GF-D8 (cell line): ENCODE results near the gene HDAC7.

Experiments
- DNase-seq: peaks from one replicate; lab custom pipeline; 2025; lab: John Stamatoyannopoulos, UW

Gene HDAC7

DNA sequence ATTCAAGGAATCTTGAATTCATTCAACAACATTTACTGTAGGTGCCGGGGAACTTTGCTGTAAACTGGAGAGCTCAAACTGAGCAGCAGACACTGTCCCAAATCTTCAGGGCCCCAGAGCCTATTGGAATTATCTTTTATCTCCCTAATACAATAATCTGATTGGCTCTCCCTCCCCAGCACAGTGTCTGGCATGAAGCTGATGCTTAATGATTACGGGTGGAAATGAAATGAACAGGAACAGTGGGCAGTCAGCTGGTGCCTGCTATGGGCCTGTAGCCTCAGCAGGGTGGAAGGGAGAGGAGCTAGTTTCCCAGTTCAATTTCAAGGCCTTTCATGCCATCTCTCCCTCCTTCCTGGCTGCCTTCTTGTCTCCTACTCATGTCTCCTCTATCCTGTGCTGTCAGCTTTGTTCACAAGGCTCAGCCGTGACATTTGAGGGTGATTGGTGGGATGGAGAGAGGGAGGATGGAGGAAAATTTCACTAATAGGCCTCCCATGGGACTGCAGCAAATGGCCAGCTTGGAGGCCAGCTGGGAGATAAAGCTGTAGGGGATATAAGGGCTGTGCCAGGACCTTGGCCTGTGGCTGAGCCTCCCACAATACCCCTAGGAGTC lies 56.7 kb downstream of the HDAC7 start:
- no peak for DNase-seq

DNA sequence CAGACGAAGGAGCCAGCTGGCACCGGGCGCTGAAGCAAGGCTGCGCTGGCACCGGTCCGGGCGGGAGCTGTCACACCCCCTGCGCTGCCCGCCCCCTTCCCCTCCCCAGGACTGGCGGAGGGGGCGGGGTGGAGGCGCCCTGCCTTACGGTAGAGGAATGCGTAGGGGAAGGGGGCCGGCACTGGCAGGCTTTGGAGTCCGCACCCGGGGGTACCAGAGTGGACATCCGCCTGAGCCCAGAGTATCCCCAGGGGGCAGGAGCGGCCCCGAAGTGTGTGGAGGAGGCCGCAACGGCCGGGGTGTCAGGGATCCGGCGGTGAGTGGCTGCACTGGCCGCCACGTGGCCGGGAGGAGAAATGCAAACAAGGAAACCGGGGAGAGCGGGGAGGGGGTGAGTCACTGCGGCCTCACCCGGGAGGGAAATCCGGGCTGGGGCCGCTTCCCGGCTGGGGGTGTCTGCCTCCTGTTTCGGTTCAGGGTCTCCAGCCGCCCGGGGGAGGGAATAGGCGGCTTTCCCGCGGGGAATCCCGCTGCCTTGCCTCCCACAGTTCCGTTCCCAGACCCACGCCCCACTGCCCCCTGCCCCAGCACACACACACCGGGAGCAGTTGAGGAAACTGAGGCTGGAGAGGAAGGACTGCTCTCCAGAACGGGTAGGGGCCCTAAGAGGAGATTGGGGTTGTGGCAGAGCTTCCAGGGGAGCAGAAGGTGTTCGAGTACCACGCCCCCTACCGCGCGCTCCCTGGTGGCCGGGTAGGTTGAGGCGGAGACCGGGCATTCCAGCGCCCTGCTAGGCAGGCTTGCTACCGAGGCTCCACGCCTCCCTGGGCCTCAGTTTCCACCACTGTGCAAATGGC lies 60.6 kb downstream of the HDAC7 start, which contains the start of gene RAPGEF3:
TSS of gene RAPGEF3 (minus strand) at position 47 of the 857 bp plus-strand sequence. CDS start 324 bp downstream, outside the sequence.
- peak; percentile 40 for DNase-seq

DNA sequence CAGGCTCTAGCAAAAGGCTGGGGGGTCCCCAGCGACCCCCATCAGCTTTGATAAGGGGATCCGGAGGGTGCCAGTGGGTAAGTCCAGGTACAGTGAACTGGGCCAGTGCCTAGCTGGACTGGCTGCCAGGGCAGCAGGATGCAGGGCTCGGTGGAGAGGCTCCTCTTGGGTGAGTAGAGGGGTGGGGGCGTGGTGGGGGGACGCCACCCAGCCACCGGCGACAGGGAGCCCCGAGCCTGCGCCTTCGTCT lies 61.2 kb downstream of the HDAC7 start:
- DNase-seq: no peak

DNA sequence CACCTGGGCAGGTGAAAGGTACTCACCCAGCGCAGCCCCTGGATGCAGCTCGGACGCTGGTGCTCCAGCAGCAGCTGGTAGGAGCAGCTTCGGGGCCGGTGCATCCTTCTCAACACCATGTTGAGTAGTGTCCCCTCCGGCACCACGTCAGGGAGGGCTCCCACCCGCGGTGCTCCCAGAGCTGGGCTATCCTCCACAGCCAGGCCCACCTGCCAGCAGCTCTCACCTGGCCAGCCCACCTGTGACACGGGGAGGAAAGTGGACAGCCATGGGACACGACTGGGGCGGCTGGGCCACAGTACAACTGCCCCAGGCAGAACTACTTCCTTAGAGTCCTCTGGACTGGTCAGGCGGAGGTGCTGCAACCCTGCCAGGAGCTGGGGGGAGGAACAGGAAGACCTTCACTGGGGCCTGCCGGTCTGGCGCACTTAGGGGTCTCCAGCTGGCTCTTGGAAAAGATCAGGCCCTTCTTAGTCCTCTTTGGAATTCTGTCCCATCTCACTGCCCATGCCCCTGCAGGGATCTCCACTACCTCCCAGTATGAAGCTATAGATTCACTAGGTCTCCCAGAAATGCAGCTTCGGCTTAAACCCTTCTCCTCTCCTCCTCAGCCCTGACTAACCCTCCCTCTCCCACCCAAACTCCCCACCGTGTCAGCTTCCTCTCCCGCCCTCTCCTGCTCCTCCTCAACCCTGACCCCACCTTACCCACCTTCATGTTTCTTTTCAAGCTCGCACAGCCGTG lies 61.7 kb downstream of the HDAC7 start:
- DNase-seq: no peak

DNA sequence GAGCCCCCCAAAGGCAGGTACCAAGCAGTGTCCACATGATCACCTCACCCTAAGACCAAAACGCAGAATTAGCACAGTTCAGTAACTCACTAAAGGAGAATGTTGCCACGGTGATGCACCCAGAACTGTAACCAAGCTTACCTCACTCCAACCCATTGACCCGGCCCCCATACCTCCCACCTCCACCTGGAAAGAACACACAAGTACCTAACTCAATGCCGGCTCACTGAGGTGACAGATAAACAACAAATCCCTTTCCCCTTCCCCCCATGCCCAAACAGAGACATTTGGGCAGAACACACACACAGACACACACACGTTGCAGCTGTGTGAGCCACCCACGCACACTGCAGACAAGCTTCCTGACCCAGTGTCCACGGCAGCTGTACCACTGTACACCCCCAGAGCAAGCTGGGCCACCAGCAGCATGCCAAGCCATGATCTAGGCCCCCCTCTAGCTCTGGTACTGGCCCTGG lies 62.3 kb downstream of the HDAC7 start:
- no peak for DNase-seq

DNA sequence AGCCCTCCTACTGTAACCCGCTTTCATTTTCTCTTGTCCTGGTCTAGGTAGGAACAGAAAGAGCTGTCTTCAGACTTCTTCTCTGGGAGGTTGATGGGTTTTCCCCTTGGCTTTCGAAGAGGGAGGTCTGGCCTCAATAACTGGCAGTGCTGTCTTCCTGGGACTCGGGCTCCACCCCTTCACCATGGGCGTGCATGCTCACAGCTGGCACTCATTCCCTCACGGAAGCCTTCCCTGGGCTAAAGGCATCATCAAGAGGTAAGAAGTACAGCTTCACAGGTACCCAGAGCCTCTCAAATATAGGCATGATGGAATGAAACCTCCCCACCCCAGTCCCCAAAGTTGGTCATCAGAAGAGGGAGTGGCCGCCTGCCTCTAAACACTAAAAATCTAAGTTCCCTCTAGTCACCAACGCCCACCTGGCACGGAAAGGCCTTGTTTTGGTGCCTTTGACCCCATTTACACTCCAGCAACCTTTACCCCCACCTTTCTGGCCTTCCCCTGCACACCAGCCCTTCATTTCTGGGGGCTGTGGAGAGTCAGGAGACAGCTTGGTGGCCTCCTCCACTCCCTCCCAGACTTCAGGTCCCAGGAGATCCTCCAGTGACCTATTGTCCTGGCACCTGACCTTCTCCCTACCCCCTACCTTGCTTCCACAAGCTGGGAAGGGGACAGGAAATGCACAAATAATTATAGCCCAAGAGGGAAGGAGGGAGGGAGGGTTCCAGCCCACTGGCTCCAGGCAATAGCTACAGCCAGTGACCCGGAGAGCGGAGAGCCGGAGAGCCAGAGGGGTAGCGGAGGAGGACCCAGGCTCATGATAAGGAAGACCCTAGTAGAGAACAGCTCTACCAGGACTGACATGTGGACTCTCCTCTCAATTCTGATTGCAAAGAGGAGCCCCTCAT lies 63.8 kb downstream of the HDAC7 start:
- DNase-seq: no peak

DNA sequence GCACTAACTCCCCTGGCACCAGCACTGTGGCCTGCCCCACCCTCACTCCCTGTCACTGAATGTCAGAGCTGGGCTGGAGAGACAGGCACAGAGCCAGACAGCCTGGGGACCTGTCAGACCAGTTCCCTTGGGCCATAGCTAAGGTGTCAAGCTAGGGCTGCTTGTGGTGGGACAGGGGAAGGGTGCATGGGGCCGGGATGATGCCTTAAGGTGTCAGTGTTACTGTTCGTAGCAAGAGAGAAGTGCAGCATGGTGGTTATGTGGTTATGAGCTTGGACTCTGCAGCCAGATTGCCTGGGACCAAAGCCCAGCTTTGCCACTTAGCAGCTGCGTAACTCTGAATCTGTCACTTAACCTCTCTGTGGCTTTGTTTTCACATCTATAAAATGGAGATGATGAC lies 64.8 kb downstream of the HDAC7 start:
- DNase-seq: no peak

DNA sequence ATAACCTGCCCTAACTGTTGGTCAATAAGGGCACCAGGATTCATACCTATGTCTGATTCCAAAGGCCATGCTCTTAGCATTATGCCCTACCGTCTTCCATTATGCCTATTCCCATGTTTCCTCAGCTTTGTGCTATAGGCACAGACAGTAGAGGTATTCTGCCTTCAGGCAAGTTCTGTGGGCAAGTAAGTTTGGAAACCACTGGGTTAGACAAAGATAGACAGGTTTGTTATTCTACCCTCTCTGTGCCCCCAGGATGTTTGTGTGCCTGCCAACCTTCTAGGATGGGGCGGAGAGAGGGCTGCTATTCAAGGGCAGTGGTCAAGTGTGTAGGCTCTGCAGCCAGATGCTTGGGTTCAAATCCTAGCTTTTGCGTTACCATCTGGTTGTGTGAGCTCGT lies 65.6 kb downstream of the HDAC7 start:
- DNase-seq: no peak

DNA sequence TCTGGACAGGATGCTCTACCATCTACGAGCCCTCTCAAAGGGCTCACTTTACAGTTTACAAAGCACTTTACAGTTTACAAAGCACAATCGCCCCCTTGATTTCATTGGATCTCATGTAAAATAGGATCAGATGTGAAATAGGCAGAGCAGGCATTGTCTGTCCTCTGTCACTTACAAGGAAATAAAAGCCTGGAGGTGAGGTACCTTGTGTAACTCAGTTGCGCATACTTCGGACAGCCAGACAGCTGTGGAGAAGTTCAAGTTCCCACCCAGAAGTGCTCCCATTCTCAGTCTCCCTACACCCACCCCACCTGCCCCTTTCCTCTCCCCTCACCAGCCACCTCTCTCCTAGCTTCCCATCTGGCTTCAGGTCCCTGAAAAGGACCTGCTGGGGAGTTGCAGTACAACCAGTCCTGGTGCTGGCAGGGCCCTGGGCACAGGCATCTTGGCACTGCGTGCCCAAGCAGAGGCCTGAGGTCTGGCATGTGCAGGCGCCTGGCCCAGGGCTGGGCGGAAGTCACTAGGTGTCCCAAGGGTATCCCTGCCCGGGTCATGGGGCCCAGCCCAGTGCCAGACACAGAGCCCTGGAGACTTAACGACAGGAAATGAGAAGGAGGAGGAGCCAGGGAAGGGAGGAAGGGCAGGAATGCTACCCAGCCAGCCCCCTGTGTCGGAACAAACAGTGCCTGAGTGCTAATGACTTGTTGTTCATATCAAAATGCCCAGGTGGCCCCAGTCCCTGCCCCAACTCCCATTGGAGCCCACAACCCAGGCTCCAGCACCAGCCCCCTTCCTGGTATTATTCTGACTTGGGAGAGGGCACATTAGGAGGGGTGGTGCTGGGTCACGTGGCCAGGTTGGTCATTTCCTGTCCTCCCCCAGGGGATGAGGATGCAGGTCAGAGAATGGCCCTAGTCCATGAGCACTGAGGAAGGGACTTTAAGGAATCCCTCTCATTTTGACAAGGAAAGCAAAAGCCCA lies 66.4 kb downstream of the HDAC7 start:
- peak; percentile 66 for DNase-seq

DNA sequence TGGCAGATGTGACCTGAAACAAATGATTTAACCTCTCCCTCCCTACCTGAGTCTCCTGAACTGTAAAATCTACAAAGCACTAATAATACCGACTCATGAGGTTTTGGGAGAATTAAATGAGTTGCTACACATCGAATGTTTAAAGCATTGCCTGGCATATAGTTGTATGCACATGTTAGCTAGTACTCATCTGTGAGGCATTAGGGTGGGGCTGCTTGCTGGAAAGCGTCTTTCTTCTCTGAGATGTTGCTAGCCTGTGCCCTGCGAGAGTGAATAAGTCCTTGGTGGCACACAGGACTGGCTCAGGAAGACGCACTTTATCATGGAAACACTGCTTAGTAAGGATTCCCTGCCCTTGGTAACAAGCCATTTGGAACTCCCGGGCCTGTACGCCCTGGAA lies 67.2 kb downstream of the HDAC7 start:
- no peak for DNase-seq

DNA sequence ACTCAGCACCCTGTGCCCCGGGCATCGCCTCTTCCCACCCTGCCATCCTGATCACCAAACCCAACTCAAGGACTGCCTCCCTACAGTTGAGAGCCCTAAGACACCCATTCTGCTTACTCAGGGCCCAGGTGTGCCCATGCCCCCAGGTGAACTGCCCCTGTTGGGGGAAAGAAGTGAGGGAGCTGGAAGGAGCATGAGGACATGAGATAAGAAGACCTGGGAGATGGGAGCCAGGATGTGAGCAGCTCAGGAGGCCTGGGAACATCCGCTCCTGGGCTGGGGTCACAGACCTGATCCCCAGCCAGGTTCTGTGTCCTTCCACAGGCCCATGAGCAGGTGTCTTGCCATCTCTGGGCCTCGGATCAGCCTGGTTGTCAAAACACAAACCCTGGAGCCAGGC lies 67.6 kb downstream of the HDAC7 start:
- no peak for DNase-seq

DNA sequence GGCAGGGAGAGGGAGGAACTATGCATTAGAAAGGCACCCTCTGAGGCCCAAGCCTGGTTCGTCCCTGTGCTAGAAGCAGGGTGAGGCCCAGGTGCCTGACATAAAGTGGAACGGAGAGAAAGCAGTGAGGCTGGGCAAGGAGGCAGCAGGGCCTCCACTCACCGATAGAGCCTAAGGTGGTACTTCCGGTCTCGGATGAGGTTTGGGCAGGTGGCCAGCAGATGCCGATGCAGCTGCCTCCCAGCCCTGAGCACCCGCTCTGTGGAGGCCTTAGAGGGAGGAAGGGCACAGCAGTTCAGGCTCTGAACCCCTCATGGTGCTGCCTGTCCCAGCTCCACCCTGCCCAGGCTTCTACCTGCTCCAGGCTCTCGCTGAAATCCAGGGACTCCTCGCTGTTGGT lies 68.1 kb downstream of the HDAC7 start:
- DNase-seq: no peak

DNA sequence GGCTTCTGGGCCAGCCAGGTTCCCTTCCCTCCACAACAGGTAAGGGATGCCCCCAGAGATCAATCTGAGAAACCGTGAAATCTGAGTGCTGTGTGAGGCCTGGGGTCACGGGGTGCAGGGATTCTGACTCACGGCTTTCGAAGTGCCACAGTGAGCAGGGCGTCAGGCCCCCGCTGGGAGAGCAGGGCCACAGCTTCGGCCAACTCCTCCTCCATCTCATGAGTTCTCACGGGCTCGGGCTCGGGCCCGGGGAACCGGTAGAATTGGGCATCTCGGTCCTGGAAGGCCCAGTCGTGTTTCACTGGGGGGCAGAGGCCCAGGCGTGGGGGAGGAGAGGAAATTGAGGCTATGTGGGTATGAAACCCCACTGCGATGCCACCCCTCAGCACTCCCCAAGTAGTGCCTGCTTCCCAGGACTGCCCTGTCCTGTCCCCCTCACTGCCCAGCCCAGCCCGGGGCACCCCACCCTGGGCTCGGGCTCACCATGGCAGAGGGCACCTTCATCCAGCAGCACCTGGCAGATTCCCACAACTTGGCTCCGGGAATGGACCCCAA lies 68.7 kb downstream of the HDAC7 start:
- DNase-seq: no peak

DNA sequence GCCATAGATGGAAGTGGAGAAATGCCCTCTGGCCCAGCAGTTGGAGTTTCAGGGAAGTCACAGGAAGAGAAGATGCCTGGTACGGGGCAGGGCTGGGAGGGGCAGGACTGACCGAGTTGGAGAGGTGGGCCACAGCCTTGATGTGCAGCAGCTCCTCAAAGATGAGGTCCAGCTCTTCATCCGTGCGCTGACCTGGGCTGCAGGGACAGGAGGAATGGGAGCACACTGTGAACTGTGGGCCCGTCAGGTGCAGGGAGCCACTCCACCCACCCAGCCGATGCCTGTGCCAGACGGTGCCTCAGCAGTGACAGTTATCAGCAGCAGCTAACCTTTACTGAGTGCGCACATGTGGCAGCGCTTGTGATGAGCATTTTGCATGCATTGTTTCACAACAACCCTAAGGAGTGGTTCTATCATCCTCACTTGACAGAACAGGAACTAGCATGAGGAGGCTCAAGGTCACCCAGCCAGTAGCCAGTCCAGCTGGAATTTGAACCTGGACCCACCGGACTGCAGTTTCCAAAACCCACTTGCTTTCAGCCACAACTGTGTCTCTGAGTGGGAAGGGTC lies 69.4 kb downstream of the HDAC7 start:
- no peak for DNase-seq

DNA sequence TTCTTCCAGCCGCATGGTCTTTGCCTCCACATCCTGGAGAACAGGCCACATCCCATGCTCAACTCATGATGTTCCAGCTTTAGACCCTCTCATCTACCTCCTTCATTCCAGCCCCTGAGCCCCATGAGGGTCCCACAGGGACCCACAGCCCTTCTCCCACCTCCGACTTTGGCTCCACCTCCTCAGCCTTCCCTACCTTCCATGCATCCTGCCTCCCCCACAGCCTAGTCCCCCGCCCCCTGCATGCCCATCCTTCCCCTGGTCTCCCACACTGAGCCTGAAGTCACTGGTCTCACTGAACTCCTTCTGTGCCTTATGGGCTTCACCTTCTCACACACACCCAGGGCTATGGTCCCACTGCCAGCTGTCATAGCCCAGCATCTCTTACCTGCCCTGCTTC lies 70.8 kb downstream of the HDAC7 start:
- DNase-seq: no peak

DNA sequence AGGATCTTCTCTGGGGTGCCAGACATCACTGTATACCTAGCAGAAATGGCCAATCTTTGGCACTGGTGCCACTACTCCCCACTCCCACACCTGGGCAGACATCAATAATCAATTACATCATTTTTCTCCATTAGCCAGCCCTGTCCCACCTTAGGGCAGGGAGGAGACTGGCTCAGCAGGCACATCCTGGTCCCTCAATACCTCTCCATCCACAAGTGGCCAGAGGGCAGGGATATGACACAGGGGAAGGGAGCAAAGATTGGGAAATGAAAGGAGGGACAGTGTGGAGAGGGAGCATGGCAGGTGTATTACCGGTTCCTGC lies 71.2 kb downstream of the HDAC7 start:
- DNase-seq: no peak

DNA sequence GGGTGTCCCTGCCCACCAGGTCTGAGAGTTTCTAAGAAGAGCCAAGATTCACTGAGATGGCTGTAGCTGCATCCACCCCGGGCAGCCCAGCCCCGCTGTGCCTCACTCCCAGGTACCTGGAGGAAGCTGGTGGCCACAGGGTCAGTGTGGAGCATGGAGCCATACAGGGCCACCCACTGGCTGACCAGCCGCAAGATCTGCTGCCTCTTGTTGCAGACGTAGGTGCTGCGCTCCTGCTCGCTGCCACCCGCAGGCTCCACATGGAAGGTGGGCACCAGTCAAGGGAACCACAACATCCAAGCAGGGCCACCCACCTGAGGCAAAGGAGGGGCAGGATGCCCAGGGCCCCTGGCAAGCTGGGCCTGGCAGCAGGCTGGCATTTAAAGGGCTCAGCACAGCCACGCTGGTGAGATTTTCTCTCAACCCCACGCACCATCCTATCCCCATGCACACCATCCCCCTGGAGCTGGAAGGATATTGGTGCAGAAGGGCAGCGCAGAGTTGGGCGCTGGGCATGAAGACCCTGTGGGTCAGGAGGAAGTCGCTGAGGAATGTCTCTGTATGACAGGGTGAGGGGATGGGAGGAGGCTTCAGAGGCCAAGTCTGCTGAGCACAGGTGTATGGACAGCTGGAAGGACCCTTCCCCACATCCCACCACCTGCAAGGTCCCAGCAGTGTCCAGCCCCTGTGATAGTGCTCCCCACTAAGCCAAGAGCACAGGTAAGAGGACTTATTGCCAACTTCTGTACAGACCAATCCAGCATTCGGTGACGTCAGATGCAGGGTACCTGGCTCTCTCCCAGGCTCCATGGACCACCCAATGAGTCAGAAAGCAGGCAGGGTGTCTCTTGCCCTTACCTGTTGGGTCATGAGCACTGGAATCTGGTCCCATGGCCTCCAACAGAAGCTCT lies 71.9 kb downstream of the HDAC7 start:
- no peak for DNase-seq

DNA sequence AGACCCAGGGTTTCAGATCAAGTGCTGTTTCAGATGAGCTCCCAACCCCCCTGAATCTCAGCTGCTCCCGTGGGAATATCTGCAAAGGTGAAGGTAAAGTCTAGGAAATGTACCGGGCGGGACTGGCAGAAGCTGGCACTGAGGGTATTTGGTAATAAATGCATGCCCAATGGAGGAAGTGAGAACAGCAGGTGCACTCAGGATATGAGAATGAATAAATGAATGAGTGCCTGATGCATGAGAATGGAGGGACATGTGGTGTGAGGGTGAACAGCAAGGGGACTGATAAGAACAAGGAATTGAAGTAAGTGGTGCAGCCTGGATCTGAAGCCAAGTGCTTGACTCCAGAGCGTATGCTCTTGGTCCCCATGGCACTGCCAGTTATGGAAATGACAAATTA lies 72.6 kb downstream of the HDAC7 start:
- no peak for DNase-seq

DNA sequence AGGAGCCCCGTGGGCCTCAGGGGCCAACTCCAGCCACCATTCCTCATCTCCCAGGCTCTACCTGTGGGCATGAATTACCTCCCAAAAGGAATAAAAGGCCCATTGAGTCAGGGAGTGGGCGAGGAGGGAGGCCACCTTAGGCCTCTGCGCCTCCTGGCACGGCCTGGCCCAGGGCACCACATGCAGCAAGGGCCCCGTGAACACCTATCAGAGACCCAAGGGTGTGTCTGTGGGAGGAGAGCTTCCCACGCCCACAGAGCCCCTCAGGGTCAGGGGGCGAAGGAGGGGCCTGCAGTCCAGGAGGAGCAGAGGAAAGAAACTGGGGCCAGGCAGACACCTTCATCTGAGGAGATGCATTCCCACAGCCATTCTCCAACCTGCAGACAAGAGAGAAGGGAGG lies 73.2 kb downstream of the HDAC7 start:
- DNase-seq: no peak
